ENCODE results near the gene DCAF8L1.
"Not testable (repeated sequence)": the region's sequence is repeated elsewhere in the genome, so short reads cannot be mapped to it uniquely, and the experiment has no call there.

The DCAF8L1 gene

GRCh38 chrX:27981349-27981748 is at the start of gene DCAF8L1:
Gene DCAF8L1 (minus strand): TSS chrX:27981449. CDS start chrX:27981334, 115 bp downstream.
- no peak for FAIRE-seq

GRCh38 chrX:28022371-28022770 is 41.1 kb upstream of the DCAF8L1 start:
- FAIRE-seq: no peak

- FAIRE-seq: no peak
These were observed 35.6 kb upstream of the DCAF8L1 start for GRCh38 chrX:28016823-28017222.

GRCh38 chrX:28015993-28016392 is 34.7 kb upstream of the DCAF8L1 start:
- FAIRE-seq: no peak

GRCh38 chrX:28010875-28011274 is 29.6 kb upstream of the DCAF8L1 start:
- FAIRE-seq: no peak

- FAIRE-seq: no peak
These were observed 17.4 kb upstream of the DCAF8L1 start for GRCh38 chrX:27998666-27999065.

- FAIRE-seq: no peak
These were observed 16.4 kb upstream of the DCAF8L1 start for GRCh38 chrX:27997622-27998021.

GRCh38 chrX:27996132-27996531 is 14.9 kb upstream of the DCAF8L1 start:
- no peak for FAIRE-seq

- FAIRE-seq: no peak
These were observed 14.4 kb upstream of the DCAF8L1 start for GRCh38 chrX:27995611-27996010.

- no peak for FAIRE-seq
These were observed 6.8 kb upstream of the DCAF8L1 start for GRCh38 chrX:27987862-27988646.

- FAIRE-seq: not testable (repeated sequence)
These were observed 4.3 kb downstream of the DCAF8L1 start for GRCh38 chrX:27976934-27977333.

- FAIRE-seq: no peak
These were observed 5.0 kb downstream of the DCAF8L1 start for GRCh38 chrX:27976284-27976683.

GRCh38 chrX:27968878-27969277 is 12.4 kb downstream of the DCAF8L1 start:
- FAIRE-seq: no peak

GRCh38 chrX:27968352-27968751 is 12.9 kb downstream of the DCAF8L1 start:
- no peak for FAIRE-seq

GRCh38 chrX:27966955-27967354 is 14.3 kb downstream of the DCAF8L1 start:
- FAIRE-seq: no peak

- no peak for FAIRE-seq
These were observed 14.8 kb downstream of the DCAF8L1 start for GRCh38 chrX:27966492-27966891.

- not testable (repeated sequence) for FAIRE-seq
These were observed 15.9 kb downstream of the DCAF8L1 start for GRCh38 chrX:27965348-27965747.

- FAIRE-seq: no peak
These were observed 16.8 kb downstream of the DCAF8L1 start for GRCh38 chrX:27964432-27964831.

GRCh38 chrX:27960410-27960809 is 20.8 kb downstream of the DCAF8L1 start:
- FAIRE-seq: not testable (repeated sequence)

- no peak for FAIRE-seq
These were observed 28.1 kb downstream of the DCAF8L1 start for GRCh38 chrX:27953171-27953570.

GRCh38 chrX:27933361-27933760 is 47.9 kb downstream of the DCAF8L1 start:
- no peak for FAIRE-seq

All from endometrium (tissue), 2 donors.